Measurements from ENCODE around the gene NDUFB6.

NDUFB6 gene

GRCh38 chr9:32578976-32579375 lies 6.0 kb upstream of the NDUFB6 start:
- H3K27me3 ChIP-seq (ENCODE audit: insufficient read depth, poor library complexity, severe bottlenecking): peaks cover 7% of the 10 kb centered on the region
- DNase-seq (ENCODE audit: low read depth in 1 of 2, low spot score in 1 of 2): no peak
- no peak for TF ChIP-seq POLR2AphosphoS5 (IDR thresholded peaks at IDR 0.05; ENCODE audit: low read depth)
- no peak for TF ChIP-seq SPI1 (IDR thresholded peaks at IDR 0.05; ENCODE audit: borderline replicate concordance, low read depth)
- TF ChIP-seq GABPA (IDR thresholded peaks at IDR 0.05; ENCODE audit: low read depth): no peak
- no peak for TF ChIP-seq REST (IDR thresholded peaks at IDR 0.05; ENCODE audit: insufficient replicate concordance, low read depth)
- TF ChIP-seq CTCF (IDR thresholded peaks at IDR 0.05; ENCODE audit: insufficient read depth, low read length): no peak
- H3K4me3 ChIP-seq (replicated peaks; ENCODE audit: insufficient read depth, low read length): no peak overlapping the region
- H3K27ac ChIP-seq (replicated peaks): no peak overlapping the region

GRCh38 chr9:32577316-32577715 lies 4.4 kb upstream of the NDUFB6 start:
- no peak for DNase-seq (ENCODE audit: low read depth in 1 of 2, low spot score in 1 of 2)
- no peak overlapping the region for H3K27ac ChIP-seq (replicated peaks)

GRCh38 chr9:32574858-32575257 lies 1.9 kb upstream of the NDUFB6 start:
- Histone ChIP-seq H3K4me3 (replicated peaks; ENCODE audit: insufficient read depth, low read length) (no peak overlapping the region), H3K27ac (replicated peaks) (no peak overlapping the region), H3K27me3 (ENCODE audit: insufficient read depth, poor library complexity, severe bottlenecking) (peaks cover 3% of the 10 kb centered on the region)
- TF ChIP-seq CTCF (IDR thresholded peaks at IDR 0.05; ENCODE audit: insufficient read depth, low read length) (no peak), REST (IDR thresholded peaks at IDR 0.05; ENCODE audit: insufficient replicate concordance, low read depth) (no peak), GABPA (IDR thresholded peaks at IDR 0.05; ENCODE audit: low read depth) (no peak), SPI1 (IDR thresholded peaks at IDR 0.05; ENCODE audit: borderline replicate concordance, low read depth) (no peak), POLR2AphosphoS5 (IDR thresholded peaks at IDR 0.05; ENCODE audit: low read depth) (no peak)
- DNase-seq (ENCODE audit: low read depth in 1 of 2, low spot score in 1 of 2): no peak

More at GRCh38 chr9:32577316-32577715, 4.4 kb upstream of the NDUFB6 start:
- TF ChIP-seq SPI1 (IDR thresholded peaks at IDR 0.05; ENCODE audit: borderline replicate concordance, low read depth) (no peak), POLR2AphosphoS5 (IDR thresholded peaks at IDR 0.05; ENCODE audit: low read depth) (no peak), CTCF (IDR thresholded peaks at IDR 0.05; ENCODE audit: insufficient read depth, low read length) (no peak), REST (IDR thresholded peaks at IDR 0.05; ENCODE audit: insufficient replicate concordance, low read depth) (no peak), GABPA (IDR thresholded peaks at IDR 0.05; ENCODE audit: low read depth) (no peak)
- H3K27me3 ChIP-seq (ENCODE audit: insufficient read depth, poor library complexity, severe bottlenecking): peaks cover 3% of the 10 kb centered on the region
- no peak overlapping the region for H3K4me3 ChIP-seq (replicated peaks; ENCODE audit: insufficient read depth, low read length)

Data from HL-60 (cell line).